Measurements from ENCODE around the gene SPANXN5. TPM values are rescaled to one million over a fixed set of nuclear protein-coding genes. Genes with fewer than 3 reads are reported as not detected.
"Not testable (repeated sequence)": the region's sequence is repeated elsewhere in the genome, so short reads cannot be mapped to it uniquely, and the experiment has no call there.

Gene SPANXN5, protein sequence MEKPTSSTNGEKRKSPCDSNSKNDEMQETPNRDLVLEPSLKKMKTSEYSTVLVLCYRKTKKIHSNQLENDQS
- total RNA-seq (2021; ENCODE audit: unreplicated experiment) (not detected), Bru-seq, nascent RNA (not detected), BruChase-seq, experiment 1, labeled RNA remaining after a 2-hour chase (not detected), BruChase-seq, experiment 2, labeled RNA remaining after a 6-hour chase (not detected)
- not detected for polyA plus RNA-seq (2012; ENCODE audit: insufficient read length)
- long read RNA-seq: 0 reads

DNA sequence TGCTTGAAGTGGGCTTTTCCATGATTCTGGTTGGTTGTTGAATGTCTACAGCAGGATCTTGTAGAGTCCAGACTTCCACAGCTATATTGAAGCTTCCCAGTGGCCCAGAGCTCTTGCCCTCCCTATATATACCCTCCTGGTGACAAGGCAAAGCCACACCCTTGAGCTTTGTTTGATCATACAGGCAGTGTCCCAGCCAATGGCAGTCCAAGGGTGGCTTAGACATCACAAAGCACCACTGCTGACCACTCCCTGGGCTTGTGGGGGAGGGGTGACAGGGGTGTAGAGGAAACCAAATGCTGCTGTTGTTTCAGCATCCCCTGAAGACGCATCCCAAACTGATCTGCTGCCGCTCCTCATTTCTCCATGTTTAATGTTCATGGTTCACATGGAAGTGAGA is at the start of gene SPANXN5:
TSS of gene SPANXN5 (minus strand) at position 101 of the 400 bp plus-strand sequence. CDS start at position 22, 79 bp downstream.
- H3K36me3 ChIP-seq (ENCODE audit: control insufficient read depth, insufficient read depth, low read length); H3K27me3 ChIP-seq (ENCODE audit: control insufficient read depth, insufficient read depth, low read length); H3K9me3 ChIP-seq (ENCODE audit: control insufficient read depth, insufficient read depth, low read depth, low read length); in situ Hi-C loops (cut with HindIII; ENCODE audit: low pct_unique_long_range_greater_than_20kb, low sequenced_read_pairs); BruUV-seq (replicated peaks); H3K4me1 ChIP-seq (ENCODE audit: control insufficient read depth, insufficient read depth, low read length); intact Hi-C loops (cut with micrococcal nuclease; ENCODE audit: unreplicated experiment); H3K4me3 ChIP-seq (ENCODE audit: low read depth in 2 of 2, low read length in 2 of 2); DNase-seq (ENCODE audit: low read depth, low spot score); H3K27ac ChIP-seq (ENCODE audit: low read length); POLR2A ChIA-PET; ATAC-seq; CTCF ChIA-PET: not testable (repeated sequence)

DNA sequence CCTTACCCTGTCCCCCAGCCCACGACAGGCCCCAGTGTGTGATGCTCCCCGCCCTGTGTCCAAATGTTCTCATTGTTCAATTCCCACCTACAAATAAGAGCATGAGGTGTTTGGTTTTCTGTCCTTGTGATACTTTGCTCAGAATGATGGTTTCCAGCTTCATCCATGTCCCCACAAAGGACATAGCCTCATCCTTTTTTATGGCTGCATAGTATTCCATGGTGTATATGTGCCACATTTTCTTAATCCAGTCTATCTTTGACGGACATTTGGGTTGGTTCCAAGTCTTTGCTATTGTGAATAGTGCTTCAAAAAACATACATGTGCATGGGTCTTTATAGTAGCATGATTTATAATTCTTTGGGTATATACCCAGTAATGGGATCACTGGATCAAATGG is 46.4 kb upstream of the SPANXN5 start:
- in situ Hi-C loops (cut with HindIII; ENCODE audit: low pct_unique_long_range_greater_than_20kb, low sequenced_read_pairs); H3K27me3 ChIP-seq (ENCODE audit: control insufficient read depth, insufficient read depth, low read length); ATAC-seq; POLR2A ChIA-PET; CTCF ChIA-PET; H3K27ac ChIP-seq (ENCODE audit: low read length); H3K4me3 ChIP-seq (ENCODE audit: low read depth in 2 of 2, low read length in 2 of 2); H3K36me3 ChIP-seq (ENCODE audit: control insufficient read depth, insufficient read depth, low read length); BruUV-seq (replicated peaks); H3K4me1 ChIP-seq (ENCODE audit: control insufficient read depth, insufficient read depth, low read length); DNase-seq (ENCODE audit: low read depth, low spot score); intact Hi-C loops (cut with micrococcal nuclease; ENCODE audit: unreplicated experiment); H3K9me3 ChIP-seq (ENCODE audit: control insufficient read depth, insufficient read depth, low read depth, low read length): not testable (repeated sequence)

DNA sequence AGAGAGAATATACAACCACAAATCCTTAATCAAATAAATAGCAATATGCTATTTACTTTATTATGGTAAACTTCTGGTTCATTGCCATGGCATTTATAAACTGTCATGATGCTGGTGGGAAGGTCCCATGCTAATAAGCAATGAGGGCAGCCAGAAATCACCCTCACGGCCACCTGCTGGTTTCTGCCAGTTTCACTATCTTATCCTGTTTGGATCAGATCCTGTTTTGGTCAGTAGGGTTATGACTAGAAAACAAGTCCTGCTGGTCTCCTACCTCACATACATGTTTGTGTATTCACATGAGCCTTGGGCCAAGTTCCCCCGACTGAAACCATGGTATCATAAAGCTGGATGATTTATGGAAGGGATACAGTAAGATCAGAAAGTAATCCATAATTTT is 41.9 kb upstream of the SPANXN5 start:
- Histone ChIP-seq H3K4me1 (ENCODE audit: control insufficient read depth, insufficient read depth, low read length) (no peaks in the 10 kb centered on the region), H3K27ac (ENCODE audit: low read length) (no peak overlapping the region), H3K4me3 (ENCODE audit: low read depth in 2 of 2, low read length in 2 of 2) (no peak overlapping the region), H3K36me3 (ENCODE audit: control insufficient read depth, insufficient read depth, low read length) (no peaks in the 10 kb centered on the region), H3K9me3 (ENCODE audit: control insufficient read depth, insufficient read depth, low read depth, low read length) (no peaks in the 10 kb centered on the region), H3K27me3 (ENCODE audit: control insufficient read depth, insufficient read depth, low read length) (no peaks in the 10 kb centered on the region)
- DNase-seq (ENCODE audit: low read depth, low spot score) (no peak), ATAC-seq (no peak)
- no TSS peak for BruUV-seq (replicated peaks)
- TF ChIP-seq TCF7L2 (IDR thresholded peaks at IDR 0.05; ENCODE audit: low read depth, low read length) (no peak), SIN3A (IDR thresholded peaks at IDR 0.05; ENCODE audit: borderline replicate concordance, insufficient read depth, low read depth, low read length) (no peak), POLR2AphosphoS5 (IDR thresholded peaks at IDR 0.05; ENCODE audit: low read depth, low read length) (no peak)
- TF ChIP-seq, protein P1, sequence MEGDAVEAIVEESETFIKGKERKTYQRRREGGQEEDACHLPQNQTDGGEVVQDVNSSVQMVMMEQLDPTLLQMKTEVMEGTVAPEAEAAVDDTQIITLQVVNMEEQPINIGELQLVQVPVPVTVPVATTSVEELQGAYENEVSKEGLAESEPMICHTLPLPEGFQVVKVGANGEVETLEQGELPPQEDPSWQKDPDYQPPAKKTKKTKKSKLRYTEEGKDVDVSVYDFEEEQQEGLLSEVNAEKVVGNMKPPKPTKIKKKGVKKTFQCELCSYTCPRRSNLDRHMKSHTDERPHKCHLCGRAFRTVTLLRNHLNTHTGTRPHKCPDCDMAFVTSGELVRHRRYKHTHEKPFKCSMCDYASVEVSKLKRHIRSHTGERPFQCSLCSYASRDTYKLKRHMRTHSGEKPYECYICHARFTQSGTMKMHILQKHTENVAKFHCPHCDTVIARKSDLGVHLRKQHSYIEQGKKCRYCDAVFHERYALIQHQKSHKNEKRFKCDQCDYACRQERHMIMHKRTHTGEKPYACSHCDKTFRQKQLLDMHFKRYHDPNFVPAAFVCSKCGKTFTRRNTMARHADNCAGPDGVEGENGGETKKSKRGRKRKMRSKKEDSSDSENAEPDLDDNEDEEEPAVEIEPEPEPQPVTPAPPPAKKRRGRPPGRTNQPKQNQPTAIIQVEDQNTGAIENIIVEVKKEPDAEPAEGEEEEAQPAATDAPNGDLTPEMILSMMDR (IDR thresholded peaks at IDR 0.05): no peak
- TF ChIP-seq, protein P2, sequence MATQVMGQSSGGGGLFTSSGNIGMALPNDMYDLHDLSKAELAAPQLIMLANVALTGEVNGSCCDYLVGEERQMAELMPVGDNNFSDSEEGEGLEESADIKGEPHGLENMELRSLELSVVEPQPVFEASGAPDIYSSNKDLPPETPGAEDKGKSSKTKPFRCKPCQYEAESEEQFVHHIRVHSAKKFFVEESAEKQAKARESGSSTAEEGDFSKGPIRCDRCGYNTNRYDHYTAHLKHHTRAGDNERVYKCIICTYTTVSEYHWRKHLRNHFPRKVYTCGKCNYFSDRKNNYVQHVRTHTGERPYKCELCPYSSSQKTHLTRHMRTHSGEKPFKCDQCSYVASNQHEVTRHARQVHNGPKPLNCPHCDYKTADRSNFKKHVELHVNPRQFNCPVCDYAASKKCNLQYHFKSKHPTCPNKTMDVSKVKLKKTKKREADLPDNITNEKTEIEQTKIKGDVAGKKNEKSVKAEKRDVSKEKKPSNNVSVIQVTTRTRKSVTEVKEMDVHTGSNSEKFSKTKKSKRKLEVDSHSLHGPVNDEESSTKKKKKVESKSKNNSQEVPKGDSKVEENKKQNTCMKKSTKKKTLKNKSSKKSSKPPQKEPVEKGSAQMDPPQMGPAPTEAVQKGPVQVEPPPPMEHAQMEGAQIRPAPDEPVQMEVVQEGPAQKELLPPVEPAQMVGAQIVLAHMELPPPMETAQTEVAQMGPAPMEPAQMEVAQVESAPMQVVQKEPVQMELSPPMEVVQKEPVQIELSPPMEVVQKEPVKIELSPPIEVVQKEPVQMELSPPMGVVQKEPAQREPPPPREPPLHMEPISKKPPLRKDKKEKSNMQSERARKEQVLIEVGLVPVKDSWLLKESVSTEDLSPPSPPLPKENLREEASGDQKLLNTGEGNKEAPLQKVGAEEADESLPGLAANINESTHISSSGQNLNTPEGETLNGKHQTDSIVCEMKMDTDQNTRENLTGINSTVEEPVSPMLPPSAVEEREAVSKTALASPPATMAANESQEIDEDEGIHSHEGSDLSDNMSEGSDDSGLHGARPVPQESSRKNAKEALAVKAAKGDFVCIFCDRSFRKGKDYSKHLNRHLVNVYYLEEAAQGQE (IDR thresholded peaks at IDR 0.05; ENCODE audit: insufficient read depth in 1 of 2, low read depth in 2 of 2, low read length in 1 of 2): no peak
- in situ Hi-C loops (cut with HindIII; ENCODE audit: low pct_unique_long_range_greater_than_20kb, low sequenced_read_pairs): no loop called here
- intact Hi-C loops (cut with micrococcal nuclease; ENCODE audit: unreplicated experiment): no loop called here
- CTCF ChIA-PET: no interaction called here
- POLR2A ChIA-PET: no interaction called here
